Measurements from ENCODE around the gene TACR2.
"Not testable (repeated sequence)": the region's sequence is repeated elsewhere in the genome, so short reads cannot be mapped to it uniquely, and the experiment has no call there.

TACR2 gene

DNA sequence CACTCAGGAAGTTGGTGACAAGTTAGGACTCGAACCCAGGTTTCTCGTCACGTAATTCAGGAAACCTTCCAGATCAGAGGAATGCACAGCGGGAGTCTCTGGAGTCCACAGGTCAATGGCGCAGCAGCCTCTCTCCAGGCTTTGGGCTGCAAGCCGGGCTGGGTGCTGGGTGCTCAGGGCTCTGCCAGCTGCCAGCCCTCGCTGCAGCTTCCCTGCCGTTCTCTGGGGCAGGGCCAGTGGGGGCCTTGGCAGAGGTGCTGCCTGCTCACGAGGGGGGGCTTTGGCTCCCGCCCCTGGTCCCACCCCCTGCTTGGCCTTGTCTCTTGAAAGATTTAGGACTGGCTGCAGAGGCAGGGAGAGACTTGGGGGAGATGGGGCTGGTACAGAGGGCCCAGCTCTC lies at the start of gene TACR2:
Gene TACR2, minus strand, starts transcription at position 224 of the 400 bp plus-strand sequence. CDS start 595 bp downstream, outside the sequence.
- no peak for DNase-seq

DNA sequence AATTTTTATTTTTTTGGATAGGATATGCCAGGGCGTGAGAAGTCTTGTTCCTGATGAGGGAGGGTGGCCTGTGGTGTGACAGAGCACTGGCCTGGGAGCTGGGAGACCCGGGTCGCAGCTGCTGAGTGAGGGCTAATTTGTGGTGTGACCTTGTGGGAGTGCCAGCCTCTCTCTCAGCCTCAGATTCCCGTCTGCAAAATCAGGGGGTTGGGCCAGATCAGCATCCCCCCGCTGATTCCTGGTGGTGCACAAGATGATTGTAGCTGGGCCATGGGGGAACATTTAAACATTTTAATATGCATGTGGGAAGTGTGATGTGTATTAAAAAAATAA lies 49.4 kb upstream of the TACR2 start:
- DNase-seq, result no peak

DNA sequence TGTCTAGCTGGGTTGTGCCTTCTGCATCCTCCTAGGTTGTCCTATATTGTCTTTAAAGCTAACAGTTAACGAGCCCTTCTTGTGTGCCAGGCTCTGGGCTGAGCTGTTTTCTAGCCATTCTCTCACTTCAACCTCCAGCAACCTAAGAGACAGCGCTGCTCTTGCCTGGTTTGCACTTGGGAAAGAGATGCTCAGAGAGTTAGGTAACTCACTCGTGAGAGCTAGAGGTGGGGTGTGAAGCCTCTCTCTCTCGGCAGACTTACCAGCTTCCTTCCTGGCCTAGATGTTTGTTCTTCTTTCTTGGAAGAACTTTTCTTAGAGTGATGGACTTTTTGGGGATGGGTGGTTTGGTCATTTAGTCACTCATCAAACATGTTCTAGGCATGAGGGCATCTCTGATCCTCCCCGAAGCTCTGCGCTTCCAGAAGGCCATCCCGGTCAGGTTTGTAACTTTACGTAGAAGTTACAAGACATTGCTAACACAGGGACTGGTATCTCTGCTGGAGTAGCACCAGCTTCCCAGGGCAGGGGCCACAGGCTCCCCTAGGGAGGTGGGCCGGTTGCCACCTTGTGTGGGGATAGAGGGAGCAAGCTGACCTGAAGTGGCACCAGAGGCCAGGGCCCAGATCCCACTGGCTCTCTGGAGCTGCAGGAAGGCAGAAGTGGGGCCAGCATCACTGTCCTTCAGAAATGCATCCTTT lies 48.9 kb upstream of the TACR2 start:
- DNase-seq, result peak; percentile 26

DNA sequence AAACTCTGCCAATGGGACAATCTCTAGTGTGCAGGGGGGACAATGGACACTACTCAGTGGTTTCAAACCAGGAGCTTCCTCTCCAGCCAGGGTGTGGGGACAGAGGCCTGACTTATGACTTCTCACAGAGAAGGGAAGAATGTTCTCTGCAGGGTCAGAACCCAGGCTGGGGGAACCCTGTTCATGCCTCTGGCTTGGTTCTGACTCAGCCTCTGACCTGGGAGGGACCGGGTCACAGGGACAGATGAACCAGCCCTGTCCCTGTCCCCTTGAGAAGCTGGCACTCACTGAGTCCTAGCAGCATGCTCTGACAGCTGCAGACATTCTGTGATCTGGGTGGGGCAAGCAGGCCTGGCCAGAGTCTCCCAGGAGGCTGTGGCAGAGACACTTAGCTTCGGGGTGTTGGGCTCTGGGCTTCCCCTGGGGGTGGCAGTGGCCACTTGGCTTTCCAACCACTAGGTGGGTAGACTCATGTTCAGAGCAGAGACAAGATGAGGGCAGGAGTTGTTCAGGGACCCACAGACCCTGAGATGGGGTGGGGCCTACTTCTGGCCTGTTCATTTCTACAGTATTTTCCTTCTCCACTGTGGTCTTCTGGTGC lies 48.2 kb upstream of the TACR2 start:
- DNase-seq, result no peak

DNA sequence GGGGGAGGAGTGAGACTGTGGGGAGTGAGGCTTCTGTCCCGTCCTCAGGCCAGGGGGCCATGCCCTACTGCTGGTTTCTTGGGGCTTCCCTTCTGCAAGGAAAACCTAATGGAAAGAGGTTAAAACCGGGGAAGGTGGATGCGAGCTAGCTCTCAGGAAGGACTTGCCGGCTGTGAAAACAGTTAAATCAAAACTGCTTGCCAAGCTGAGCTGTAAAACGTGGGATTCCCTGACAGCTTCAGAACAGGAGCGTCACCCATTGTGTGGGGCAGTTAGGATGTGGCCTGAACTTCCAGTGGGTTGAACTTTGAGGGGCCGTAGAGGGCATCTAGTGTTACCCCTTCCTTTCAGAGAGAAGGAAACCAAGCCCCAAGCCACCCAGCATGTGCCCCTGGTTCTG lies 47.7 kb upstream of the TACR2 start:
- DNase-seq, result no peak

DNA sequence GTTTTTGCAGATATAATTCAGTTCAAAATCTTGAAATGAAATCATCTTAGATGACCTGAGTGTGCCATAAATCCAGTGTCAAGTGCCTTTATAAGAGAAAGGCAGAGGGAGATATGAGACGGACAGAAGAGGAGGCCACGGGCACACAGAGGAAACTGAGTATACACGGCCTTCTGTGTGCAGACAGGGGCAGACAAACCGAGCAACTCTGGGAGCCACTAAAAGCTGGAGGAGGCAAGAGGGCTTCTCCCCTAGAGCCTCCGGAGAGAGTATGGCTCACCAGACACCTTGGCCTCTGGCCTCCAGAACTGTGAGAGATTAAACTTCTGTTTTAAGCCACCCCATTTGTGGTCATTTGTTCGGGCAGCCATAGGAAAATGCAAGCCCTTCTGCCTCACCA lies 47.2 kb upstream of the TACR2 start:
- DNase-seq, result no peak

DNA sequence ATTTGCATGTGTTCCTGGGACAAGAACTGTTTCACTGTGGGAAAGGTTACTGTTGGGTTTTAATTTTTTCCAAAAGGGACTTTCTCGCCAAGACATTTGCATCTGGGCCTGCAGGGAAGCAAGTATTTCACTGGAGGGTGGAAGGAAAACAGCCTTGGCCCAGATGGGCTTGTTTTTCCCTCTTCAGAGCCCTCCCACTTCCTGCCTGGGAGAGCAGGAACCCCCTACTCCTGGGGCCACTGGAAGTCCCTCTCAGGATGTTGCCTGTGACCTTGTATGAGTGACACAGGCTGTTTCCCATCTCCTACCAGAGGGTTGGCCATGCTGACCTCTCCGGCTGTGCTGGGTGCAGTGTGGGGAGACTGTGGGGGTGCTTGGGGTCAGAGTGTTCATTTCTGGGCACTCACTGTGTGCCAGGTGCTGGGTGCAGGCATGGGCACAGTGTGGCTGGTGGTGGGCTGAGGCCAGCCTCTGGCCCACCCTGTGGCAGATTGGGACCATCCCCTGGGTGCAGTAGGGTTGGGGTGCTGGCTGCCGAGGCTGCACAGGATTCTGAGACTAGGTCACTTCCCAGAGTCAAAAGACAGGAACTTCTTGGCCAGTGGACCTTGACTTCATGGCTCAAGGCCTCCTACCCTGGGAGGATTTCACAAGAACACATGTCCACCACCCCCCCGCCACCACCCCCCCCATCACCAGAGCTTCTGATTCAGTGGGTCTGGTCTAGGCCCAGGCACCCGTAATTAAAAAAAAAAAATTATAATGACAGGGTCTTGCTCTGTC lies 44.7 kb upstream of the TACR2 start:
- DNase-seq, result no peak

DNA sequence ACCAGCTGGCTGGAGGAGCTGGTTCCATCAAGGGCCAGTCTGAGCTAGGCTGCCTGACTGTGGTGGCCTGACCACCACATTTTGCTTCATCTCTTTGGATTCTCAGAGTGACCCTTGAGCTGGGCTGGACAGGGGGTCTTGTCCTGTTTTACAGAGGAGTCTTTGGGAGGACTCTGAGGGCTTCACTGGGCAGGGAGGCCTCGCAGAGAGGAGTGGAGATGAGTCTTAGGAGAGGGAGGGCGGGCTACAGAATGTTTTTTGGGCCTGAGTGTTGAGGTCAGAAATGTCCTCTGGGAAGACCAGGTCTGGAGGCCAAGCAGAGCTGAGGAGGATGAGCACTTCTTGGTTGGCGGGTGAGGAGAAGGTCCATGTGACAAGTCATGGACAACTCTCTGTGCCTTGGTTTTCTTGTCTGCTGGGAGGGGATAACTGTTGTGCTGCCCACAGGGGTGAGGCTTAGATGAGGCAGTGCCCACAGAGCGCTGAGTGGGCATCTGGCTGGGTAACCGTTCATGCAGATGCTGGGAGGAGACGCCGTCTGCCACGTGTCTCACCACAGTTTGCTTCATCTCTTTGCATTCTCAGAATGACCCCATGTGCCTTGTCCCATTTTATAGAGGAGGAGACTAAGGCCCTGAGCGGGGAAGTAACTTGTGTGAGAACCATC lies 44.0 kb upstream of the TACR2 start:
- no peak for DNase-seq

DNA sequence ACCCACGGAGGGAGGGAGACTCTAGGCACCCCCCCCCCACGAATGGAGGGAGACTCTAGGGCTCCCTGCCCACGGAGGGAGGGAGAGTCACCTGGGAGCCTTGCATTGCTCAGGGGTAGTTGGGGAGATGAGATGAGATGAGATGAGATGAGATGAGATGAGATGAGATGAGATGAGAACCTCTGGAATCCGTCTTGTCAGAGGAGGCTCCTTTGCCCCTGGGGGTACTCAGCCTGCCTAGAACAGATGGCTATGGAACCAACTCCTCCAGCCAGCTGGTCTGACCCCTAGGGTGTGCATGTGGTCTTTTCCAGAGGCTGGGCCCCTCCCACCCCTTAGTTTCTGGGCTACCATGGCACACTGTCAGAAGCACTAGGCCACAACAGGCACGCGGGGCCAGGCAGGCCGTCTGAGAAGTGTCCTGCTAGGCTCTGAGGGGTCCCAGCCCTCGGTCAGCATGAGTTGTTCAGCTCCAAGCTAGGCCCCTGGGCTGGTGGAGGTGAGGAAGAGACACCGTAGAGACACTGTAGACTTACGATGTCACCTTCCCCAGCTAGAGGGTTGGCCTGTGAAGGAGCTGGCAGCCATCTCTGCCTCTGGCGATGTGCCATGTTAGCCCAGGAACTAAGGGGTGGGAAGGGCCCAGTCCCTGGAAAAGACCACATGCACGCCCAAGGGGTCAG lies 43.3 kb upstream of the TACR2 start:
- DNase-seq, result no peak

DNA sequence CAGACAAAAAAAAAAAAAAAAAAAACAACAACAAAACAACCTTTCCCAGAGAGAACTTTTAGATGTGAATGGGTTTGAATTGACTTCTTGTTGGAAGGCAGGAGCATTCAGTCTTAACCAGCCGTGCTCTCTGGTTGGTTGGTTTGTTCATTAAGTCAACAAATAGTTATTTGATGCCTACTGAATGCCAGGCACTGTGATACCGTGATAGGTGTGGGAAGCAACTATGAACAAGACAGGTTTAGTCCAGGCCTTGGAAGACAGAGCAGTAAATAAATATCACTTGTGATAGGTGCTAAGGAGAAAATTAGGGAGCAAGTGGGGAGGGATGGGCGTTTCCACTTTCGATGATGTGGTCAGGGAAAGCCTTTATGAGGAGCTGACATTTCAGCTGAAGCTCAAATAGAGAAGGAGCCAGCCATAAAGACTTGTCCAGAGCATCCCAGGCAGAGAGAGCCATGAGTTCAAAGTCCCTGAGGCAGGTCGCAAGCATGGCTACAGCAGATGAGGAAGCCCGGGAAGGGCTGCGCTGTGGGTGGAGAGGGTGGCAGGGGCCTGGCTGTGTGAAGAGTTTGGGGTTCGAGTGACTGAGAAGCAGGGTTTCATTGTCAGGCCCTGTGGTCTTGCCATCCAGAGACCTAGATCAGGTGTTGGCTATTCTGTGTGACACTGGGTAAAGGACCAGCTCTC lies 42.5 kb upstream of the TACR2 start:
- no peak for DNase-seq

DNA sequence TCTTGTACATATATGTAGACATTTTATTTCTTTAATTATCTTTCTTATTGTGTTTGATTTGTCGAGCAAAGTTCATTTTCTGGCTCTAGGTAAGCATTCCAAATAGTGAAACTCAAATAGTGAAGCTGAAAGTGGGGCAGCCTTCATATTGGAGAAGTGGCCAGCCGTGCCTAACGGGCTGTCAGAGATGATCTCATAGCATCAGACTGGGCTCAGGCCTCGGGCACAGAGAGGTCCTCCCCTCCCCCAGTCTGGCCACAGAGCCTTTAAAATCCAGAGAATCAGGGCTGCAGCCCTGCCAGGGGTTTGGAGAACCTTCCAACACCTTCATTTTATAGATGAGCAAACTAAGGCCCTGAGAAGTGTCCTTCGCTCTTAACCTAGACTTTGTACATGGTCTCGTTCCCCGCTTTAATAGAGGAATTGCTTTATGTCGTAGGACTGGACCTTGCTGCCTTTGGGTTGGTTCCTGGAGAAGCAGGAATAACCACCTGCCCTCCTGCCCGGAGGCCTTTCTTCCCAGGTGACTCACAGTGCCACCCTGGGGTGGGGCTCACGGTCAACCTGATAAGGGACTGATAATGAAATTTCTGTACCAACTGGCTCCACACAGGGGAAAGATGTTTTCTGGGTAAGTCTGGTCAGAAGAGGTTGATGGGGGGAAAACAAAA lies 41.8 kb upstream of the TACR2 start:
- no peak for DNase-seq

DNA sequence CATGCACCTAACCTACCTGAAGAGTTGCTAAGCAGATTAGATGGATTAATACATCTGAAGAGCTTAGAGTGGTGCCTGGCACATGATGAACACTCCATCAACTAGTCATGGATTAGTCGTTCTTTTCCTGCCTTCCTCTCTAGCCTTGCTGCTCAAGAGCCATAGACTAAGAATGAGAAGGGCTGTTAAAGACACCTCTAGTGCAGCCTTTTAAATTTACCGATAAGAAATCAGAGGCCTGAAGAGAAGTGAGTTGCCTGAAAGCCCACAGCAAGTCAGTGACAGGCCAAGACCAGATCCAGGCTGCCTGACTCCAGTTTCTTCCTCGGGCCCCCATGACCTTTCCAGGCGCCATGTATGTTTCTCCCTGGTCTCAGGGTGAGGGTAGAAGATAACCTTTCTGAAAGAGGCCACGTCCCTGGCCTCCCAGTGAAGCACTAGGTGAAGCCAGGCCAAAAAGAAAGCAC lies 41.1 kb upstream of the TACR2 start:
- no peak for DNase-seq

DNA sequence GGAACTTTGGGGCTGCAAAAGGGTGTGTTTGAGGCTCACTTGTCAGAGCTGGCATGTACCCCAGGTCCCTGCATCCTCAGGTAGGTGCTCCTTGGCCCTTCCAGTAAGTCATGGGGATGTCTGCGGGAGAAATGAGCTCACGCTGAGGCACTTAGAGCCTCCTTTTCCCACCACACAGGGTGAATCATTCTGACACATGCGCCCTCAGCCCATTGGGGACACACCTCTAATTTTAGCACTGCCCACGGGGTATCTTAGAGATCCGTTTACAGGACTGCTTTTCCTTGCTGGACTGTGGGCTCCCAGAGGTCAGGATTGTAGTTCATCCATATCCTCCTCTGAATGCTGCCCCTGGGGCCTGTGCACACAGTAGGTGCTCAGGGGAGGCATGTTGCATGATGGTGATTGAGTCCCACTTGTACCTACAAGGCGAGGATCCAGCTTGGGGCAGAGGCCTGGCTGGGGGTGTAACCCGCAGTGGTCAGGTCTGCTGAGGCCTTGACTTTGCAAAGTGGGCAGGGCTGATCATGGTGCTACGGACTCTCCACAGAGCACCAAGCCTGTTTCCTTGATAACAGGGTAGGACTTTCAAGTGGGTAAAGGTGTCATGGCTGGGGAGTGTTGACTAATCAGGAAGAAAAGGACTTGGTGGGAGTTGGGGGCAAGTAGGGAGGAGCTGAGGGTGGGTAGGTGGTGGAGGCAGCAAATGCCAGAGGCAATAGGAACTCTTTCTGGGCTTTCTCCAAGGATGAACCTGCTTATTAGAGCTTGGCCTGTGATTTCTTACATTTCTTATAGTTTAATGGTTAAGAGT lies 40.4 kb upstream of the TACR2 start:
- no peak for DNase-seq

DNA sequence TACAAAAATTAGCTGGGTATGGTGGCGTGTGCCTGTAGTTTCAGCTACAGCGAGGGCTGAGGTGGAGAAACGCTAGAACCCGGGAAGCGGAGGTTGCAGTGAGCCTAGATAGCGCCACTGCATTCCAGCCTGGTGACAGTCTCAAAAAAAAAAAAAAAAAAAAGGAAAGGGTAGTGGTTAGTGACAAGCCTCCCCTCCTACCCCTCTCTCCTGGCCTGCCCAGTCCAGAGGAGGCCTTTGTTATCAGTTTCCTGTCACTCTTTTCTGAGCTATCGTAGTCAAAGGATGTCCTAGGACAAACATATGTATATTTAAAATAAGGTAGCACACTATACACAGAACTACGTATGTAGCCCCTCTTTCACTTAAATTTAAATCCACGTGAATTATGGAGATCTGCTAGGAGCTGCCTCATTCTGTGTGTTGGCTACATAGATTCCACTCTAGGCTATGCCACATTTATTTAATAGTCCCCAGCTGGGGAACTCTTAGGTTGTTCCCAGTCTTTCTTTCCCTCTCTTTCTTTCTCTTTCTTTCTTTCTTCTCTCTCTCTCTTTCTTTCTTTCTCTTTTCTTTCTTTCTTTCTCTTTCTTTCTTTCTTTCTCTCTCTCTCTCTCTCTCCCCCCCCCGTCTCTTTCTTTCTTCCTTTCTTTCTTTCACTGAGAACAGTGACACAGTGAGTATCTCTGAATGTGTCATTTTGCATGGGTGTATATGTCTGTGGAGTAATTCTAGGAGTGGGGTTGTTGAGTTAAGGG lies 38.5 kb upstream of the TACR2 start:
- DNase-seq, result peak; percentile 21

DNA sequence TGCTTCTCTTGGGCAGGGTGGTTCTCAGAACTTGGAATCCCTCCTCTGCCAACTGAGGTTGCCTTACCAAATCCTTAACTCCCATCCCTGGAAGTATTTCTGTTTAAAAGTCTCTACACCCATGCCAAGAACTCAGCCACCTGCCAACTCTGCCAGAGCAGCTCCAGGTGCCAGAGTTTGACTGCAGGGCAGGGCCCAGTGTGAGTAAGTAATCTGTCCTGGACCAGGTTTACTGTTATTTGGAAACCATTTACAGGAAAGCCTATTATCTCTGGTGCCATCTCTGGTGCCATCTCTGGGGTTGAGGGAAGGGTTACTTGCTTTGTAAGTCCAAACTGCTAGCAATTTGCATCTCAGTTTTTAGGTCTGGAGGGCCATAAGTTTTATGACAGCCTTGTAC lies 37.1 kb upstream of the TACR2 start:
- DNase-seq, result no peak

DNA sequence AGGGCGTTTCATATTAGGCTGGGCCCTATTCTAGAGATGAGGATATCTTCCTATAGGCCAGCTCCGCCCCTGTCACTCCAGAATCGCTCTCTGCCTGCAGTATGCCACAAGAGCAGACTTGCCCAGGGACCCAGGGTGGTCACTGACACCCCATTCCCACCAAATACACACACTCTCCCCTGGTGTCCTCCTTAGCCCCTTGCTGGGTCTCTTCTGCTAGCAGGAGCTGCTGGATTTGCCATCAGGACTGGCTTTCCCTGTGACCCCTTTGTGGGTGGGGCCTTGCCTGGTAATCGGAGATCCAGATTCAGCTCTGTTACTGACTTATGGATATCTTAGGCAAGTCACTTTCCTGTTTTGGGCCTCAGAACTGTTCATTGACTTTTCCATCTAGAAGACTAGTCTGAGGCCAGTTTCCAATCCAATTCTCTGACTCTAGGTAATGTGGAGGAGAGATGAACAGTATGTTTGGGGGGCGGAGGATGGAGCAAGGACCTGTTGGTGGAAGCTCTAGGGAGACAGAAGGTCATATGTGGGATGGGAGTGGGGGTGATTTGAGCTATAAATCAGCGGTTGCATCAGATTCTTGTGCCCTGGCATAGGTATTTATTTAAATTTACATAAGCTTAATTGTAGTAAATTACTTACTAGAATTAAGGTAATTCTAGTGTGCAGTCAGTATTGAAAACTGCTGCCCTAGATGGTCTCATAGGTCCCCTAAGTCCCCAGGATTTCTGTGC lies 36.1 kb upstream of the TACR2 start:
- no peak for DNase-seq

DNA sequence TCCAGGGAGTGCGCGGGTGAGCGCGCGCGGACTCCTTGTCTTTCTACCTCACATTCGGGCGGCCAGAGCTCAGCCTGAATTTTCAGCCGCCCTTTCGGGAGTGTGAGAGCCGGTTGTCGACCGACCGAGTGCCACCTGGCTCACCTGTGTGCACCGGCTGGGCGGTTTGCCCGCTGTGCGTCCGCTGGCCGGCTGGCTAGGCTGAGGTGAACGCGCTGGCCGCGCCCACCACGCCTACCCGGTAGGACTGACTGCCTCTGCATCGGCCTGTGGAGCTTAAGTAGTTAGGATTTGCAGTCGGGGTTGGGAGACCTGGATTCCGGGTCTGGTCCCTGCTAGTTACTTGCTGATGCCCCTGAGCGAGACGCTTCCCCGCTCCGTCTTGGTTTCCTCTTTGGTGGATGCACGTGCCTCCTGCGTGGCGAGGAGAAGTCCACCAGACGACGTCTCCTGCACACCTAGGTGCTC lies 35.1 kb upstream of the TACR2 start:
- no peak for DNase-seq

DNA sequence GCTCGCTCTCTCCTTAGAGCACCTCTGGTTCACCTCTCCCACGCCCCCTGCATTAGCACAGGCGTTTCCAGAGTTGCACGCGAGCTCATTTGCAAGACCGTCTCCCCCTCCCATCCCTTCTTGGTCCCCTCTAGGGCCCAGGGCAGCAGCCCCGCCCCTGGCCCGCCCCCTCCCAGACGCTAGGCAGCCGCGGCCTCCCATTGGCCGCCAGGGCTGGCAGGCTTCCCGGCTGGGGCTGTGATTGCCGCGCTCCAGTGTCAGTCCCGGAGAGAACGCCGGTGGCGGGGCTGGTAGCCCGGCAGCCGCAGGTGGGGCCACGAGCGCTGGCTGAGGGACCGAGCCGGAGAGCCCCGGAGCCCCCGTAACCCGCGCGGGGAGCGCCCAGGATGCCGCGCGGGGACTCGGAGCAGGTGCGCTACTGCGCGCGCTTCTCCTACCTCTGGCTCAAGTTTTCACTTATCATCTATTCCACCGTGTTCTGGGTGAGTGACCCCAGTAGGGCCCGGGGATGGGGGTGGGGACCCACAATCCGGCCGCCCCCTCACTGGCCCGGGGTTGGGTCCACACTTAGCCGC lies 34.6 kb upstream of the TACR2 start, which contains the start of gene TSPAN15:
Gene TSPAN15, plus strand, starts transcription at position 257 of the 575 bp plus-strand sequence. Its CDS starts 130 bp downstream, at position 387.
- peak; percentile 79 for DNase-seq

DNA sequence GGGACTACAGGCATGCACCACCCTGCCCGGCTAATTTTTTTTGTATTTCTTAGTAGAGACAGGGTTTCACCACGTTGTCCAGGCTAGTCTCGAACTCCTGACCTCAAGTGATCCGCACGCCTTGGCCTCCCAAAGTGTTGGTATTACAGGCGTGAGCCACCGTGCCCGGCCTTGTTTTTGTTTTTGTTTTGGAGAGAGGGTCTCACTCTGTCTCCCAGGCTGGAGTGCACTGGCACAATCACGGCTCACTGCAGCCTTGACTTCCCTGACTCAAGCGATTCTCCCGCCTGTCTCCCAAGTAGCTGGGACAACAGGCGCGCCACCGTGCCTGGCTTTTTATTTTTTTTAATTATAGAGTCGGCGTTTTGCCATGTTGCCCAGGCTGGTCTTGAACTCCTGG lies 33.7 kb upstream of the TACR2 start:
- not testable (repeated sequence) for DNase-seq

Measured in hematopoietic multipotent progenitor cell treated with erythropoietin and hydrocortisone succinate and interleukin-3 and kit ligand, for 6 days (in vitro differentiated cells).